GM19328 (cell line): Measurements from ENCODE around the gene BICD1.
"Not testable (repeated sequence)": the region's sequence is repeated elsewhere in the genome, so short reads cannot be mapped to it uniquely, and the experiment has no call there.

Source experiments
- ATAC-seq: cut with Tn5 transposase; IDR thresholded peaks from one replicate; pipeline ENCODE4 v1.9.1; 2021; ENCODE audit warnings: mild to moderate bottlenecking, moderate library complexity; ENCODE audit not compliant: unreplicated experiment

Gene BICD1

GRCh38 chr12:32106517-32107358, at the start of gene BICD1:
BICD1 (plus strand) TSS chr12:32106847; CDS start chr12:32107332, 485 bp downstream.
- ATAC-seq = peak; percentile 77

- no peak for ATAC-seq
These were observed 45.6 kb upstream of the BICD1 start for GRCh38 chr12:32061033-32061432.

GRCh38 chr12:32062881-32063280, 43.8 kb upstream of the BICD1 start:
- no peak for ATAC-seq

GRCh38 chr12:32063796-32064195, 42.9 kb upstream of the BICD1 start:
- no peak for ATAC-seq

- no peak for ATAC-seq
These were observed 40.4 kb upstream of the BICD1 start for GRCh38 chr12:32066206-32066605.

GRCh38 chr12:32069071-32069470, 37.6 kb upstream of the BICD1 start:
- ATAC-seq = no peak

GRCh38 chr12:32069731-32070130, 36.9 kb upstream of the BICD1 start:
- no peak for ATAC-seq

GRCh38 chr12:32070370-32070769, 36.3 kb upstream of the BICD1 start:
- ATAC-seq = no peak

- no peak for ATAC-seq
These were observed 34.5 kb upstream of the BICD1 start for GRCh38 chr12:32072102-32072501.

- ATAC-seq = no peak
These were observed 32.2 kb upstream of the BICD1 start for GRCh38 chr12:32074432-32074831.

GRCh38 chr12:32076941-32077340, 29.7 kb upstream of the BICD1 start:
- no peak for ATAC-seq

- ATAC-seq = no peak
These were observed 26.2 kb upstream of the BICD1 start for GRCh38 chr12:32080435-32080834.

- ATAC-seq = no peak
These were observed 23.2 kb upstream of the BICD1 start for GRCh38 chr12:32083489-32083888.

GRCh38 chr12:32084017-32084688, 22.5 kb upstream of the BICD1 start:
- ATAC-seq = no peak

GRCh38 chr12:32084753-32085152, 21.9 kb upstream of the BICD1 start:
- no peak for ATAC-seq

GRCh38 chr12:32087306-32087705, 19.3 kb upstream of the BICD1 start:
- no peak for ATAC-seq

- ATAC-seq = no peak
These were observed 17.5 kb upstream of the BICD1 start for GRCh38 chr12:32089156-32089555.

GRCh38 chr12:32089586-32089985, 17.1 kb upstream of the BICD1 start:
- ATAC-seq = no peak

GRCh38 chr12:32091696-32092095, 15.0 kb upstream of the BICD1 start:
- ATAC-seq = no peak

- no peak for ATAC-seq
These were observed 8.5 kb upstream of the BICD1 start for GRCh38 chr12:32098112-32098511.

- ATAC-seq = not testable (repeated sequence)
These were observed 7.4 kb upstream of the BICD1 start for GRCh38 chr12:32099275-32099674.

- no peak for ATAC-seq
These were observed 6.3 kb upstream of the BICD1 start for GRCh38 chr12:32100361-32100760.
